ENCODE data around the gene SPACA7.

DNA sequence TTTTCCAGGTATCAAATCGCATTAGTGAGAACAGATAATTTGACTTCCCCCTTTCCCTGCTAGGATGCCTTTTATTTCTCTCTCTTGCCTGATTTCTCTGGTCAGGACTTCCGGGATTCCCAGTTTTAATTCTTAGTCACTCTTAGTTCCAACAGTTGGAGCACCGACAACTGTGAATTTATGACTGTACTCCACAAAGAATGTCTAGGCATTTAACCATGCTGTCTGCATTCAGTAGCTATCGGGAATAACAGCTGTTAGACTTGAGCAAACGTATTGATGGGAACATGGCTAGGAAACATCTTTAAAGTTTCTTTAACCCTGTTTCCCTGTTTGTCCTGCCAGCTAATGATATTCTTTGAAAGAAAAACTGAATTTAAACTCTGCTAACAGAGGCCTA lies 14.1 kb upstream of the SPACA7 start:
- no peak for TF ChIP-seq ZFP3 (CRISPR knock-in tag; IDR thresholded peaks at IDR 0.05)
- no peak for TF ChIP-seq ZC3H10 (CRISPR knock-in tag; IDR thresholded peaks at IDR 0.05)
- TF ChIP-seq ZFP30 (CRISPR knock-in tag; IDR thresholded peaks at IDR 0.05) = no peak
- TF ChIP-seq ZNF70 (CRISPR knock-in tag; IDR thresholded peaks at IDR 0.05) = no peak
- TF ChIP-seq POU6F1 (CRISPR knock-in tag; IDR thresholded peaks at IDR 0.05; ENCODE audit: borderline replicate concordance, low read depth) = no peak
- TF ChIP-seq, protein P1, sequence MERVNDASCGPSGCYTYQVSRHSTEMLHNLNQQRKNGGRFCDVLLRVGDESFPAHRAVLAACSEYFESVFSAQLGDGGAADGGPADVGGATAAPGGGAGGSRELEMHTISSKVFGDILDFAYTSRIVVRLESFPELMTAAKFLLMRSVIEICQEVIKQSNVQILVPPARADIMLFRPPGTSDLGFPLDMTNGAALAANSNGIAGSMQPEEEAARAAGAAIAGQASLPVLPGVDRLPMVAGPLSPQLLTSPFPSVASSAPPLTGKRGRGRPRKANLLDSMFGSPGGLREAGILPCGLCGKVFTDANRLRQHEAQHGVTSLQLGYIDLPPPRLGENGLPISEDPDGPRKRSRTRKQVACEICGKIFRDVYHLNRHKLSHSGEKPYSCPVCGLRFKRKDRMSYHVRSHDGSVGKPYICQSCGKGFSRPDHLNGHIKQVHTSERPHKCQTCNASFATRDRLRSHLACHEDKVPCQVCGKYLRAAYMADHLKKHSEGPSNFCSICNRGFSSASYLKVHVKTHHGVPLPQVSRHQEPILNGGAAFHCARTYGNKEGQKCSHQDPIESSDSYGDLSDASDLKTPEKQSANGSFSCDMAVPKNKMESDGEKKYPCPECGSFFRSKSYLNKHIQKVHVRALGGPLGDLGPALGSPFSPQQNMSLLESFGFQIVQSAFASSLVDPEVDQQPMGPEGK (CRISPR knock-in tag; IDR thresholded peaks at IDR 0.05; ENCODE audit: borderline replicate concordance) = no peak
- TF ChIP-seq TCF4 (CRISPR knock-in tag; IDR thresholded peaks at IDR 0.05; ENCODE audit: borderline replicate concordance) = no peak
- TF ChIP-seq ZNF565 (CRISPR knock-in tag; conservative IDR thresholded peaks at IDR 0.05; ENCODE audit: low read depth) = no peak
- no peak for TF ChIP-seq PPARA (CRISPR knock-in tag; IDR thresholded peaks at IDR 0.05; ENCODE audit: borderline replicate concordance)
- no peak for TF ChIP-seq ESRRG (CRISPR knock-in tag; IDR thresholded peaks at IDR 0.05)
- TF ChIP-seq BACH2 (CRISPR knock-in tag; IDR thresholded peaks at IDR 0.05; ENCODE audit: borderline replicate concordance) = no peak
- TF ChIP-seq OSR1 (CRISPR knock-in tag; IDR thresholded peaks at IDR 0.05) = no peak

Measured in SK-N-SH treated with all-trans-retinoic acid at 6 μM for 48 hours (cell line).